Keratinocyte (primary cell): ENCODE data around the gene DLG2. TPM values are rescaled to one million over a fixed set of nuclear protein-coding genes. Genes with fewer than 3 reads are reported as not detected.

ENCODE experiments used
- DNase-seq: peaks from one replicate; pipeline ENCODE4 v3.0.0-alpha.2; 2011; ENCODE audit warnings: low read depth, missing footprints, low spot score
- FAIRE-seq: peaks from 2 replicates; lab custom pipeline; 2011; peaks lifted over from hg19 to GRCh38; lab: Jason Lieb, UNC
- H2AFZ ChIP-seq: 2 replicates; pipeline ENCODE4 v1.6.0; 2012; ENCODE audit warnings: low read length, control low read depth, inconsistent platforms; ENCODE audit not compliant: control insufficient read depth
- H3K27ac ChIP-seq: 2 replicates; pipeline ENCODE4 v1.5.1; 2011; ENCODE audit warnings: low read length; ENCODE audit not compliant: control insufficient read depth, insufficient read depth
- H3K27me3 ChIP-seq: 3 replicates; pipeline ENCODE4 v1.6.0; 2011; ENCODE audit warnings: low read length; ENCODE audit not compliant: control insufficient read depth, insufficient read depth; ENCODE audit errors: extremely low read depth
- H3K36me3 ChIP-seq, 2 experiments: 2 replicates in 1 of 2; 3 replicates in 1 of 2; pipeline ENCODE4 v1.5.1; 2011; ENCODE audit warnings: low read length in 2 of 2, mild to moderate bottlenecking in 1 of 2; ENCODE audit not compliant: control insufficient read depth in 2 of 2, insufficient read depth in 2 of 2; ENCODE audit errors: extremely low read depth in 1 of 2
- H3K4me1 ChIP-seq: 3 replicates; pipeline ENCODE4 v1.5.1; 2011; ENCODE audit warnings: low read length; ENCODE audit not compliant: control insufficient read depth, insufficient read depth; ENCODE audit errors: extremely low read depth
- H3K4me2 ChIP-seq: 3 replicates; pipeline ENCODE4 v1.6.0; 2011; ENCODE audit warnings: low read depth, low read length; ENCODE audit not compliant: control insufficient read depth, insufficient read depth; ENCODE audit errors: extremely low read depth
- H3K4me3 ChIP-seq, 3 experiments: fragments of 200-600 bp in 1 of 3; sonication (generic) in 1 of 3; 2 replicates in 2 of 3; 3 replicates in 1 of 3; pipeline ENCODE4 v1.5.1; 2011 to 2016; ENCODE audit warnings: low read length in 3 of 3, mild to moderate bottlenecking in 3 of 3, control low read depth in 2 of 3, inconsistent platforms in 1 of 3, low read depth in 1 of 3, mixed read lengths in 1 of 3, mixed run types in 1 of 3, moderate library complexity in 1 of 3; ENCODE audit not compliant: control insufficient read depth in 2 of 3, insufficient read depth in 2 of 3; ENCODE audit errors: extremely low read depth in 1 of 3
- H3K79me2 ChIP-seq: 2 replicates; pipeline ENCODE4 v1.6.0; 2012; ENCODE audit warnings: low read length; ENCODE audit not compliant: control insufficient read depth, insufficient read depth
- H3K9ac ChIP-seq: 3 replicates; pipeline ENCODE4 v1.6.0; 2011; ENCODE audit warnings: low read length; ENCODE audit not compliant: control insufficient read depth, insufficient read depth; ENCODE audit errors: extremely low read depth
- H3K9me1 ChIP-seq: 3 replicates; pipeline ENCODE4 v1.6.0; 2011; ENCODE audit warnings: low read length; ENCODE audit not compliant: control insufficient read depth, insufficient read depth; ENCODE audit errors: extremely low read depth
- H3K9me3 ChIP-seq: 2 replicates; pipeline ENCODE4 v1.5.1; 2012; ENCODE audit warnings: low read depth, low read length; ENCODE audit not compliant: control insufficient read depth
- H4K20me1 ChIP-seq: 3 replicates; pipeline ENCODE4 v1.6.0; 2011; ENCODE audit warnings: low read length; ENCODE audit not compliant: control insufficient read depth, insufficient read depth; ENCODE audit errors: extremely low read depth
- EZH2 ChIP-seq: IDR thresholded peaks from one replicate; pipeline ENCODE4 v1.6.1; 2012; ENCODE audit warnings: inconsistent platforms, mild to moderate bottlenecking, low read length, moderate library complexity
- dilution Hi-C: fragments of 300-500 bp; cut with MboI; formaldehyde crosslinking; loops from one replicate; pipeline ENCODE4 v1.7.0; 2020; ENCODE audit warnings: low sequenced_read_pairs; ENCODE audit not compliant: extremely low pct_ligation_motif_present
- polyA plus RNA-seq, 5 experiments: library from polyadenylated mRNA; depleted of rRNA in 3 of 5; stranded (reverse) in 3 of 5; stranded (forward) in 1 of 5; unstranded in 1 of 5; fragments of >200 nt; gene quantifications; 1 replicate in 1 of 5; 2 replicates in 3 of 5; 3 replicates in 1 of 5; pipeline versions ENCODE4 v1.2.1 to v1.2.3, GENCODE V29; 2011 to 2012; ENCODE audit warnings: missing spikeins in 2 of 5, low read depth in 1 of 5, low replicate concordance in 1 of 5
- TF ChIP-seq, protein P1 (sequence below), 3 experiments: IDR thresholded peaks in 1 of 3; conservative IDR thresholded peaks in 1 of 3; optimal IDR thresholded peaks in 1 of 3; 2 replicates in 2 of 3; 3 replicates in 1 of 3; pipeline versions ENCODE3 to v1.5.1; 2011; ENCODE audit warnings: low read length in 3 of 3, mild to moderate bottlenecking in 3 of 3, moderate library complexity in 2 of 3, control low read depth in 1 of 3, inconsistent platforms in 1 of 3; ENCODE audit not compliant: insufficient read depth in 2 of 3; ENCODE audit errors: extremely low read depth in 1 of 3

Gene DLG2
- polyA plus RNA-seq, 1 donor (not counting 4 experiments of a cell fraction or from before 2014, with no cell fraction given) = 0.55 TPM

DNA sequence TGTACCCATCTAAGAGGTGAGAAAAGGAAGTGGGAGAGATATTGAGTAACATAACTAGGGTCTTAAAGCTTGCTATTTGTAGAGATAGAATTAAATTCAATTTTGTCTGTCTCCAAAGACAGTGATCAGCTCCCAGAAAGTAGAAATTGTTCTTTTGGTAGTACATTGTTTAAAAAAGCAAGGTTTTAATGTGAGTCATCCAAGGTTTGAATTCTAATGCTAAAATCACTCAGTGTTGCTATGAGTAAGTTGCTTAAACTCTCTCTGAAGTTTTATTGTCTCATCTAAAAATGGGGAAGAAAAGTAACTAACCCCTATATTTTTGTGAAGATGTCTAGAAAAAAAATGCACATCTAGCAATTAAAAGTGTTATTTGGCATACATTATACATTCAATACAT is 1336.5 kb downstream of the DLG2 start:
- Histone ChIP-seq H3K9me1 (no peaks in the 10 kb centered on the region), H3K27ac (no peak overlapping the region), H3K4me1 (peaks cover 10% of the 10 kb centered on the region), H2AFZ (no peak overlapping the region), H3K4me3 (no peak overlapping the region), H3K27me3 (no peaks in the 10 kb centered on the region), H3K36me3 (no peaks in the 10 kb centered on the region), H3K9ac (no peak overlapping the region), H4K20me1 (no peaks in the 10 kb centered on the region), H3K79me2 (no peaks in the 10 kb centered on the region), H3K9me3 (no peaks in the 10 kb centered on the region), H3K4me2 (no peak overlapping the region)
- no peak for TF ChIP-seq EZH2
- TF ChIP-seq, protein P1, sequence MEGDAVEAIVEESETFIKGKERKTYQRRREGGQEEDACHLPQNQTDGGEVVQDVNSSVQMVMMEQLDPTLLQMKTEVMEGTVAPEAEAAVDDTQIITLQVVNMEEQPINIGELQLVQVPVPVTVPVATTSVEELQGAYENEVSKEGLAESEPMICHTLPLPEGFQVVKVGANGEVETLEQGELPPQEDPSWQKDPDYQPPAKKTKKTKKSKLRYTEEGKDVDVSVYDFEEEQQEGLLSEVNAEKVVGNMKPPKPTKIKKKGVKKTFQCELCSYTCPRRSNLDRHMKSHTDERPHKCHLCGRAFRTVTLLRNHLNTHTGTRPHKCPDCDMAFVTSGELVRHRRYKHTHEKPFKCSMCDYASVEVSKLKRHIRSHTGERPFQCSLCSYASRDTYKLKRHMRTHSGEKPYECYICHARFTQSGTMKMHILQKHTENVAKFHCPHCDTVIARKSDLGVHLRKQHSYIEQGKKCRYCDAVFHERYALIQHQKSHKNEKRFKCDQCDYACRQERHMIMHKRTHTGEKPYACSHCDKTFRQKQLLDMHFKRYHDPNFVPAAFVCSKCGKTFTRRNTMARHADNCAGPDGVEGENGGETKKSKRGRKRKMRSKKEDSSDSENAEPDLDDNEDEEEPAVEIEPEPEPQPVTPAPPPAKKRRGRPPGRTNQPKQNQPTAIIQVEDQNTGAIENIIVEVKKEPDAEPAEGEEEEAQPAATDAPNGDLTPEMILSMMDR (optimal IDR thresholded peaks at IDR 0.05 in 1 of 3, IDR thresholded peaks at IDR 0.05 in 1 of 3, conservative IDR thresholded peaks at IDR 0.05 in 1 of 3; ENCODE audit: extremely low read depth in 1 of 3, insufficient read depth in 2 of 3, low read length in 3 of 3) = no peak
- DNase-seq (no peak), FAIRE-seq (no peak)
- dilution Hi-C loops = no loop called here

DNA sequence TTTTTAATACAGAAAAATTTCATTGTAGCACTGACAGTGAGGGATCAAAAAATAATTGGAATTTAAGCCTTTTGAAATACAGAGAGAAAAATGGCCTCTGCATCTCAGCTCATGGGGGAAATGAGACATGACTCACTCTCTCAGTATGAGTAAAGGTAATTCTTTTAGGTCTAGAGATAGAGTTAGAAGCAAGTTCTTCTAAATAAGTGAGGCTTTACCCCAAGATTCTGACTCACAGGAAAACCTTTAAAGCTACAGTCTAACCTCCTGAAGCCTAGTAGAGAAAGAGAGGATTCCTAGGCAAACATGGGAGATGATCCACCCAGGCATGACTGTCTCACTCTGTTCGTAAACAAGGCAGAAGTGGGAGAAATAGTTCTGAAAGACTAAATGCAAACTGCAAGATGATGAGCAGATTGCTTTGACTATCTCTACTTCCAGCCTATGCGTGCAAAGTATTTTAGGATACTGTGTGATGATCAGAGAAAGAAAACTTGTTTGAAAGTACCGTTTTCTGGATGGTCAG is 1337.7 kb downstream of the DLG2 start:
- H3K4me3 ChIP-seq = no peak overlapping the region
- FAIRE-seq (peak; percentile 9), DNase-seq (peak; percentile 30)
- H3K27me3 ChIP-seq = no peaks in the 10 kb centered on the region
- H3K79me2 ChIP-seq = no peaks in the 10 kb centered on the region
- no peaks in the 10 kb centered on the region for H3K36me3 ChIP-seq
- no peak overlapping the region for H3K27ac ChIP-seq
- no peaks in the 10 kb centered on the region for H3K9me1 ChIP-seq
- TF ChIP-seq, protein P1 (optimal IDR thresholded peaks at IDR 0.05 in 1 of 3, IDR thresholded peaks at IDR 0.05 in 1 of 3, conservative IDR thresholded peaks at IDR 0.05 in 1 of 3; ENCODE audit: extremely low read depth in 1 of 3, insufficient read depth in 2 of 3, low read length in 3 of 3) = no peak
- no peak for TF ChIP-seq EZH2
- no peak overlapping the region for H3K9ac ChIP-seq
- H2AFZ ChIP-seq = no peak overlapping the region
- no peaks in the 10 kb centered on the region for H3K9me3 ChIP-seq
- no peak overlapping the region for H3K4me2 ChIP-seq
- dilution Hi-C loops = no loop called here
- no peaks in the 10 kb centered on the region for H4K20me1 ChIP-seq
- peaks cover 10% of the 10 kb centered on the region for H3K4me1 ChIP-seq
